Measurements from ENCODE around the gene TMEM42. TPM values are rescaled to one million over a fixed set of nuclear protein-coding genes. Genes with fewer than 3 reads are reported as not detected.

The TMEM42 gene
- total and polyA plus RNA-seq, 9 donors = 11.2 to 27.5 (median 14.6) TPM

DNA sequence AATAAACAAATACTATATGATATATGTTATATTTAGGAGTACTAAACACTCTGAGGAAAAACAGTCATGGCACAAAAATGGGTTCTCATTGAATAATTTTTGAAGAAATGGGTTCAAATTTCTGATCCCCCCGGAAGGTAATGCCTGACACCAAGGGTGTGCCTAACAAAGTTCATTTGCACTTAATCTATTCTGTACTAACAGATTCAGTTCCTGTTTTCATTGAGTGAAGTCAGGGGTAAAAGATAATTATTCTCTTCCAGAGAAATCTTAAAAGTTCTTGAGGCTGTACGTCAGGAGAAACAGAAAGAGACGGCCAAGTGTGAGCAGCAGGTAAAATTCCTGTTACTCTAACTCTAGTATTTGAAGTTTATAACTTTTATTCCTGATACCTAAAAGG lies 34.5 kb upstream of the TMEM42 start:
- H3K9me3 ChIP-seq = no peaks in the 10 kb centered on the region
- no peaks in the 10 kb centered on the region for H3K4me1 ChIP-seq (ENCODE audit: insufficient read depth)
- DNase-seq = no peak
- 91 to 94% (median 92%) methylated on average over 3 of the region's 3 CpGs for WGBS, 3 donors
- no peaks in the 10 kb centered on the region for H3K36me3 ChIP-seq
- intact Hi-C loops (cut with DNase I) = no loop called here
- H3K27me3 ChIP-seq = no peaks in the 10 kb centered on the region
- TF ChIP-seq CTCF (IDR thresholded peaks at IDR 0.05) (no peak), EP300 (IDR thresholded peaks at IDR 0.05) (no peak), POLR2A (IDR thresholded peaks at IDR 0.05) (no peak)
- H3K4me3 ChIP-seq = no peak overlapping the region
- no peak overlapping the region for H3K27ac ChIP-seq

GRCh38 chr3:44831232-44831631 lies 30.5 kb upstream of the TMEM42 start:
- H3K4me1 ChIP-seq (ENCODE audit: insufficient read depth) = no peaks in the 10 kb centered on the region
- intact Hi-C loops (cut with DNase I) = no loop called here
- H3K27me3 ChIP-seq = no peaks in the 10 kb centered on the region
- H3K27ac ChIP-seq = no peak overlapping the region
- no peaks in the 10 kb centered on the region for H3K36me3 ChIP-seq
- TF ChIP-seq EP300 (IDR thresholded peaks at IDR 0.05) (no peak), POLR2A (IDR thresholded peaks at IDR 0.05) (no peak), CTCF (IDR thresholded peaks at IDR 0.05) (no peak)
- WGBS, 3 donors = 88 to 92% (median 91%) methylated on average over 5 of the region's 5 CpGs
- H3K9me3 ChIP-seq = no peaks in the 10 kb centered on the region
- H3K4me3 ChIP-seq = no peak overlapping the region
- DNase-seq = no peak

- Histone ChIP-seq H3K4me3 (no peak overlapping the region), H3K9me3 (no peaks in the 10 kb centered on the region), H3K4me1 (ENCODE audit: insufficient read depth) (no peaks in the 10 kb centered on the region), H3K27me3 (no peaks in the 10 kb centered on the region), H3K36me3 (no peaks in the 10 kb centered on the region), H3K27ac (no peak overlapping the region)
- intact Hi-C loops (cut with DNase I) = no loop called here
- DNase-seq = no peak
- TF ChIP-seq CTCF (IDR thresholded peaks at IDR 0.05) = no peak
- no peak for TF ChIP-seq EP300 (IDR thresholded peaks at IDR 0.05)
- TF ChIP-seq POLR2A (IDR thresholded peaks at IDR 0.05) = no peak
- 90 to 97% (median 91%) methylated on average over 1 of the region's 1 CpG for WGBS, 3 donors
Measured at GRCh38 chr3:44832032-44832431, 29.7 kb upstream of the TMEM42 start.

DNA sequence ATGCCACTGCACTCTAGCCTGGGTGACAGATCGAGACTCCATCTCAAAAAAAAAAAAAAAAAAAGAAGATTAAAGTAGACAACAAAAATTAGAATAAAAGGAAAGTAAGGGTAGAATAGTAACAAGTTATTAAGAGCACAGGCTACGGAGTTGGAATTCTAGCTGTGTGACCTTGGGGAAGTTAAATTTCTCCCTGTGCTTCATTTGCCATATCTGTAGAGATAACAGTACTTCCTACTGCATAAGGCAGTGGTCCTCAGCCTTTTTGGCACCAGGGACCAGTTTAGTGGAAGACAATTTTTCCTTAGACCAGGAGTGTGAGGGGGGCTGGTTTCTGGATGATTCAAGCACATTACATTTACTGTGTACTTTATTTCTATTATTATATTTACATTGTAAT lies 28.7 kb upstream of the TMEM42 start:
- DNase-seq = no peak
- TF ChIP-seq POLR2A (IDR thresholded peaks at IDR 0.05) (no peak), EP300 (IDR thresholded peaks at IDR 0.05) (no peak), CTCF (IDR thresholded peaks at IDR 0.05) (no peak)
- no peaks in the 10 kb centered on the region for H3K36me3 ChIP-seq

GRCh38 chr3:44833394-44833793 lies 28.3 kb upstream of the TMEM42 start:
- no peaks in the 10 kb centered on the region for H3K4me1 ChIP-seq (ENCODE audit: insufficient read depth)
- no peak overlapping the region for H3K4me3 ChIP-seq
- no peak overlapping the region for H3K27ac ChIP-seq
- no peak for DNase-seq
- H3K27me3 ChIP-seq = no peaks in the 10 kb centered on the region
- intact Hi-C loops (cut with DNase I) = no loop called here
- no peaks in the 10 kb centered on the region for H3K9me3 ChIP-seq
- TF ChIP-seq POLR2A (IDR thresholded peaks at IDR 0.05) (no peak), CTCF (IDR thresholded peaks at IDR 0.05) (no peak), EP300 (IDR thresholded peaks at IDR 0.05) (no peak)
- WGBS, 3 donors = 51 to 64% (median 57%) methylated on average over 7 of the region's 7 CpGs
- H3K36me3 ChIP-seq = no peaks in the 10 kb centered on the region

More for the DNA sequence above, 28.7 kb upstream of the TMEM42 start:
- no peak overlapping the region for H3K27ac ChIP-seq
- intact Hi-C loops (cut with DNase I) = no loop called here
- no peaks in the 10 kb centered on the region for H3K27me3 ChIP-seq
- H3K9me3 ChIP-seq = no peaks in the 10 kb centered on the region
- H3K4me1 ChIP-seq (ENCODE audit: insufficient read depth) = no peaks in the 10 kb centered on the region
- WGBS, 3 donors = 17 to 64% (median 51%) methylated on average over 2 of the region's 2 CpGs
- no peak overlapping the region for H3K4me3 ChIP-seq

Data from ovary (tissue), 9 donors.